Astrocyte (in vitro differentiated cells and primary cell): Measurements from ENCODE around the gene PBOV1. TPM values are rescaled to one million over a fixed set of nuclear protein-coding genes. Genes with fewer than 3 reads are reported as not detected.

Experiments
- DNase-seq: peaks from one replicate; pipeline ENCODE4 v3.0.0-alpha.2; 2010; ENCODE audit warnings: low read depth
- FAIRE-seq: peaks from 2 replicates; lab custom pipeline; 2011; peaks lifted over from hg19 to GRCh38; lab: Jason Lieb, UNC
- H2AFZ ChIP-seq: 2 replicates; pipeline ENCODE4 v1.6.0; 2012; ENCODE audit warnings: low read depth, low read length, inconsistent platforms
- H3K27ac ChIP-seq: 2 replicates; pipeline ENCODE4 v1.5.1; 2011; ENCODE audit warnings: low read depth, low read length, inconsistent platforms
- H3K27me3 ChIP-seq: 2 replicates; pipeline ENCODE4 v1.6.0; 2011; ENCODE audit warnings: low read length, inconsistent platforms; ENCODE audit not compliant: insufficient read depth
- H3K36me3 ChIP-seq: 2 replicates; pipeline ENCODE4 v1.5.1; 2011; ENCODE audit warnings: low read length, inconsistent platforms; ENCODE audit not compliant: insufficient read depth
- H3K4me1 ChIP-seq: 2 replicates; pipeline ENCODE4 v1.5.1; 2011; ENCODE audit warnings: low read length, inconsistent platforms; ENCODE audit not compliant: insufficient read depth
- H3K4me2 ChIP-seq: 2 replicates; pipeline ENCODE4 v1.6.0; 2012; ENCODE audit warnings: low read length, inconsistent platforms
- H3K4me3 ChIP-seq: 2 replicates; pipeline ENCODE4 v1.5.1; 2011; ENCODE audit warnings: low read depth, mild to moderate bottlenecking, low read length, inconsistent platforms; ENCODE audit not compliant: insufficient read depth
- H3K79me2 ChIP-seq: 2 replicates; pipeline ENCODE4 v1.6.0; 2012; ENCODE audit warnings: mild to moderate bottlenecking, low read length, inconsistent platforms; ENCODE audit not compliant: insufficient read depth
- H3K9ac ChIP-seq: 2 replicates; pipeline ENCODE4 v1.6.0; 2012; ENCODE audit warnings: mild to moderate bottlenecking, low read length, inconsistent platforms
- H3K9me3 ChIP-seq: 2 replicates; pipeline ENCODE4 v1.5.1; 2012; ENCODE audit warnings: low read depth, mild to moderate bottlenecking, low read length, inconsistent platforms; ENCODE audit not compliant: insufficient read depth
- H4K20me1 ChIP-seq: 2 replicates; pipeline ENCODE4 v1.6.0; 2012; ENCODE audit warnings: low read length, inconsistent platforms; ENCODE audit not compliant: insufficient read depth
- H3K27ac Mint-ChIP-seq: one replicate; pipeline ENCODE4 v1.8.0; 2021; ENCODE audit warnings: mild to moderate bottlenecking, mixed read lengths; ENCODE audit not compliant: unreplicated experiment
- H3K27me3 Mint-ChIP-seq: one replicate; pipeline ENCODE4 v1.8.0; 2021; ENCODE audit warnings: low read depth, mixed read lengths; ENCODE audit not compliant: unreplicated experiment
- H3K36me3 Mint-ChIP-seq: one replicate; pipeline ENCODE4 v1.8.0; 2021; ENCODE audit warnings: low read depth, mixed read lengths; ENCODE audit not compliant: unreplicated experiment
- H3K4me1 Mint-ChIP-seq: one replicate; pipeline ENCODE4 v1.8.0; 2021; ENCODE audit warnings: low read depth, mixed read lengths; ENCODE audit not compliant: unreplicated experiment
- H3K4me3 Mint-ChIP-seq: one replicate; pipeline ENCODE4 v1.8.0; 2021; ENCODE audit warnings: mild to moderate bottlenecking, moderate library complexity, mixed read lengths; ENCODE audit not compliant: unreplicated experiment
- H3K9me3 Mint-ChIP-seq: one replicate; pipeline ENCODE4 v1.8.0; 2021; ENCODE audit warnings: mild to moderate bottlenecking, mixed read lengths; ENCODE audit not compliant: unreplicated experiment
- CTCF ChIP-seq: IDR thresholded peaks from 2 replicates; pipeline ENCODE4 v1.5.1; 2011; ENCODE audit warnings: low read depth, mild to moderate bottlenecking, inconsistent platforms, low read length, moderate library complexity; ENCODE audit not compliant: insufficient read depth
- EZH2 ChIP-seq: IDR thresholded peaks from 2 replicates; pipeline ENCODE4 v1.6.1; 2012; ENCODE audit warnings: mild to moderate bottlenecking, low read length, inconsistent platforms; ENCODE audit not compliant: insufficient read depth
- total RNA-seq: library from RNA; stranded (reverse); gene quantifications from 2 replicates; pipeline ENCODE4 v1.2.1, GENCODE V29; 2021

The PBOV1 gene
- total RNA-seq, 1 donor from 2014 or later: not detected

GRCh38 chr6:138253731-138254130, 35.4 kb upstream of the PBOV1 start:
- DNase-seq (no peak), FAIRE-seq (no peak)
- TF ChIP-seq CTCF: no peak
- Histone ChIP-seq H3K4me1 (peaks cover 5% of the 10 kb centered on the region), H3K27ac (no peak overlapping the region), H2AFZ (no peak overlapping the region), H4K20me1 (no peaks in the 10 kb centered on the region), H3K9me3 (no peaks in the 10 kb centered on the region), H3K36me3 (no peaks in the 10 kb centered on the region), H3K27me3 (no peaks in the 10 kb centered on the region), H3K4me2 (no peak overlapping the region), H3K79me2 (no peaks in the 10 kb centered on the region), H3K4me3 (no peak overlapping the region), H3K9ac (no peak overlapping the region)
- no peaks in the 10 kb centered on the region for H3K9me3 Mint-ChIP-seq
- H3K27ac Mint-ChIP-seq: no peak overlapping the region
- no peak overlapping the region for H3K4me3 Mint-ChIP-seq
- no peaks in the 10 kb centered on the region for H3K27me3 Mint-ChIP-seq
- peaks cover 10% of the 10 kb centered on the region for H3K4me1 Mint-ChIP-seq
- H3K36me3 Mint-ChIP-seq: no peaks in the 10 kb centered on the region

- peak overlapping the region; percentile 61 for H3K4me2 ChIP-seq
- H3K4me3 ChIP-seq: no peak overlapping the region
- H3K27me3 ChIP-seq: no peaks in the 10 kb centered on the region
- H3K9me3 Mint-ChIP-seq: no peaks in the 10 kb centered on the region
- no peaks in the 10 kb centered on the region for H4K20me1 ChIP-seq
- no peaks in the 10 kb centered on the region for H3K36me3 ChIP-seq
- peak; percentile 9 for FAIRE-seq
- H3K27ac Mint-ChIP-seq: peak overlapping the region; percentile 36
- H3K9ac ChIP-seq: peak overlapping the region; percentile 16
- H3K79me2 ChIP-seq: no peaks in the 10 kb centered on the region
- peak; percentile 95 for DNase-seq
- H2AFZ ChIP-seq: peak overlapping the region; percentile 12
- H3K27ac ChIP-seq: peak overlapping the region; percentile 36
- no peaks in the 10 kb centered on the region for H3K36me3 Mint-ChIP-seq
- no peak overlapping the region for H3K4me3 Mint-ChIP-seq
- H3K4me1 Mint-ChIP-seq: peaks cover 17% of the 10 kb centered on the region
- no peak for TF ChIP-seq EZH2
- TF ChIP-seq CTCF: no peak
- no peaks in the 10 kb centered on the region for H3K27me3 Mint-ChIP-seq
- peaks cover 8% of the 10 kb centered on the region for H3K4me1 ChIP-seq
- no peaks in the 10 kb centered on the region for H3K9me3 ChIP-seq
Observed at GRCh38 chr6:138250513-138251247, 32.4 kb upstream of the PBOV1 start.

- H3K4me3 Mint-ChIP-seq: no peak overlapping the region
Observed at GRCh38 chr6:138250053-138250452, 31.8 kb upstream of the PBOV1 start.

More at GRCh38 chr6:138250053-138250452, 31.8 kb upstream of the PBOV1 start:
- peak overlapping the region; percentile 36 for H3K27ac ChIP-seq
- H3K79me2 ChIP-seq: no peaks in the 10 kb centered on the region
- no peaks in the 10 kb centered on the region for H4K20me1 ChIP-seq
- no peaks in the 10 kb centered on the region for H3K9me3 ChIP-seq
- Mint-ChIP-seq H3K4me1 (peaks cover 17% of the 10 kb centered on the region), H3K9me3 (no peaks in the 10 kb centered on the region), H3K27me3 (no peaks in the 10 kb centered on the region), H3K27ac (peak overlapping the region; percentile 36), H3K36me3 (no peaks in the 10 kb centered on the region)
- DNase-seq (no peak), FAIRE-seq (no peak)
- no peaks in the 10 kb centered on the region for H3K27me3 ChIP-seq
- TF ChIP-seq EZH2: no peak
- TF ChIP-seq CTCF: no peak
- no peak overlapping the region for H2AFZ ChIP-seq
- H3K9ac ChIP-seq: no peak overlapping the region
- H3K4me3 ChIP-seq: no peak overlapping the region
- H3K4me1 ChIP-seq: peaks cover 9% of the 10 kb centered on the region
- no peak overlapping the region for H3K4me2 ChIP-seq
- no peaks in the 10 kb centered on the region for H3K36me3 ChIP-seq
